Left cardiac atrium (tissue), 4 donors: ENCODE results near the gene PPP2R2C. TPM values are rescaled to one million over a fixed set of nuclear protein-coding genes. Genes with fewer than 3 reads are reported as not detected.
A peak's percentile ranks its signal among the peaks of the same experiment; 100 is the strongest.

ENCODE experiments used
- ATAC-seq, 2 donors: fragments of 200-7000 bp; cut with Tn5 transposase; one replicate each; pipeline ENCODE4 v1.9.1; 2020; ENCODE audit warnings: mild to moderate bottlenecking in 2 of 2, moderate library complexity in 2 of 2
- DNase-seq: peaks from one replicate; pipeline ENCODE4 v3.0.0-alpha.2; 2020
- intact Hi-C, 2 donors: fragments of 100-400 bp; cut with DNase I; formaldehyde crosslinking; loops; one replicate each; pipeline versions ENCODE4 v1.14.1 to v1.15.1; 2022 to 2023
- total RNA-seq, 2 donors: library from RNA; stranded (reverse); fragmentation: NEBNext Ultra II Directional; extraction: Animal tissue kit (Norgen Biotek cat#: 25700); gene quantifications; one replicate each; pipeline ENCODE4 v1.2.1, GENCODE V29; 2021
- donor health status: DM: no; HTN: yes; CAD: no.
- donor health status: DM: no; HTN: yes; CAD: no; lungs with severe emphysema.
- donor health status: DM: yes; HTN: yes; CAD: no.
- donor health status: Dilated cardiomyopathy.

PPP2R2C gene
- total RNA-seq, 2 donors from 2014 or later: 4.8 to 5.2 TPM

- intact Hi-C loops: no loop called here
- no peak for ATAC-seq
- no peak for DNase-seq
Measured at GRCh38 chr4:6275898-6276806, 196.3 kb downstream of the PPP2R2C start.

DNA sequence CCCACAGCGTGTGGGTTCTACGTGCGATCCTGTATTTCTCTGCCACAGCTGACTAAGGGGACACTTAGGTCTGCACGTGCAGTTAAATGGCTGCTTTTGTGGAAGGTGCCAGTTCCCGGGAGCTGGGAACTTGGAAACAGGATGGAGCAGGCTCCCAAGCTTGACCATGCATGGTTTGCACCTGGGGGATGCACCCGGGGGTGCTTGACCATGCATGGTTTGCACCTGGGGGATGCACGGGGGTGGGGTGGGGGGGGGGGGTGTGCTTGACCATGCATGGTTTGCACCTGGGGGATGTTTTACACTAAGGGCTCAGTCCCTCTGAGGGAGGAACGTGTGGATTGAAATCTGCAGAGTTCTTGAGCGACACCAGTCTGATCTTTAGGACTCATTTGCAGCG is 197.1 kb downstream of the PPP2R2C start:
- ATAC-seq: no peak
- no peak for DNase-seq
- intact Hi-C loops: no loop called here

- intact Hi-C loops: no loop called here
- DNase-seq: no peak
- no peak for ATAC-seq
Measured at GRCh38 chr4:6273661-6273990, 198.8 kb downstream of the PPP2R2C start.

DNA sequence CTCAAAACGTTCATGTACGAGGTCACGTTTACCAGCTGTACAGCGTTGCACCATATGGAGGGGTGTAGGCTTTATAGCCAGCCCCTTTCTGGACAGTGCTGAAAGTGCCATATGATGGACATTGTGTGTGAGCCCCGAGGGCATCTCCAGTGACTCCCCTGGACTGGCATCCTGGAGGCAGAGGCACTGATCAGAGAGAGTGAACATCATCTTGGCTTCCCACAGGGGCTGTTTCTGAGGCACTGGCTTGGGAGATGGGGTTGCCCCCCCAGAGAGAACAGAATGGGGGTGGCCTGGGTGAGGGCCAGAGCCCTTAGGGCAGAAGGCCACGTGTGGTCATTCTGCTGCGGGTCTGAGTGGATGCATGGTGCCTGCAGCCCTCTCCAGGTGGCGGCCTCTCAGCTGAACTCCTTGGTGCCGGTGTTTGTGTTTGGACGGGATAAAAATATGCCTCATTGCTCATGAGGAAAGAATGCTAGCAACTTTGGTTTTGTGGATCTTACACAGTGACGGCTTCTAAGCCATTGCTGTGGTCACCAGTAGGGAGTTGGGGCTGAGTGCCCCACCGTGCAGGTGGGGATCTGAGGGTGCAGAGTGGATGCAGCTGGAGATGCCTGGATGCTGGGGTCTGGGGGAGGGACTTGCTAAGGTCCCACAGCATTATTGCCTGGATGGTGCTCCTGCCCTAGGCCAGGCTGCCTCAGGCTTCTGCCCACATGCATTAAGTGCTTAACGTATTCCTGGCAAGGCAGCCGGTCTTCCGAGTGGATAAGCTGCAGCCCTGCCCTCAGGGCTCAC is 199.4 kb downstream of the PPP2R2C start:
- DNase-seq (no peak), ATAC-seq (no peak)
- intact Hi-C loops: no loop called here

- DNase-seq (peak; percentile 50), ATAC-seq (peak in 1 of 2 donors; percentile 5)
- intact Hi-C loops: no loop called here
Measured at GRCh38 chr4:6271701-6272465, 200.5 kb downstream of the PPP2R2C start.

DNA sequence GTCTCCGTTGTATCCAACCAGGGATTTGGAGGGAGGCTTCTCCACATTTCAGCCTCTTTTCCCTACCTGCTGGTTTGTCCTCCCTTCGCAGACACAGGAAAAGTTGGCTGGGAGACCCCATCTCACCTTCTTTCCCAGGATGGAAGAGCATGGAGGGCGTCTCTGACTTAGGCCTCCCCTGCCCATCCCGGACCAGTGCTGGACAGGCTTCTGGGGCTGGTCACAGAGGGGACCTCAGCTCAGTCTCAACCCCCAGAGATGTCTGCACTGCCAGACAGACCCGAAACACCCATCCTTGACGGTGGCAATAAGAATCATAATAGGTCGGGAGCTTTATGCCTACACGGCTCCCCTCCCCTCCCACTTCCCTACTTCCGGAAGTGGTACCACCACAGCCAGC is 201.2 kb downstream of the PPP2R2C start:
- intact Hi-C loops: no loop called here
- DNase-seq (no peak), ATAC-seq (no peak)

DNA sequence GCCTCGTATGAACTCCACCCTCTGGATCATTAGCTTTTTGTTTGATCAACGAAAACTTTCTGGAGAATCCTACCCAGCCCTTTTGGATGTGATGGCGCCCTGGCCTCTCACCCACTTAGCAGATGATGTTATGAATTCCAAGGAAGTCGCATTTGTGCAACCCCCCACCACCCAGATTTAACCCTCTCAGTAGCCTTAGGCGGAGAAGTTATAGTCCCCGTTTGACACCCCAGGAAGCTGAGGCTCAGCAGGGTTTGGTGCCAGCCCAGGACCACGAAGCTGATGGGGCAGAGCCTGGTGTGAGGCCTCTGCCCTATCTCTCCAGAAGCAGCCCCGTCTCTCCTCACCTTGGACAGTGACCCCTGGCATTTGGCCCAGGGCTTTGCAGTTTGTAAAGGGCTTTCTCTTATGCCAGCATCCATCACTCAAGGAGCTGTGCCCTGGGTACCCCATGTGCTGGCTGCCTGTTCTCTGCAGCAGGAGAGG is 201.7 kb downstream of the PPP2R2C start:
- intact Hi-C loops: no loop called here
- DNase-seq: no peak
- ATAC-seq: no peak

Other genes starting within 250 kb of the PPP2R2C start
- gene WFS1, start 202.8 kb downstream of the PPP2R2C start, total RNA-seq: 10 to 100 TPM; 66.0 to 68.0 TPM
- gene MAN2B2, start 102.6 kb upstream of the PPP2R2C start, total RNA-seq: 10 to 100 TPM; 20.5 to 25.6 TPM
- gene MRFAP1, start 168.1 kb upstream of the PPP2R2C start, total RNA-seq: 100 to 1,000 TPM; 234 to 277 TPM
- gene S100P, start 221.3 kb upstream of the PPP2R2C start, total RNA-seq: 1 to 10 TPM in 1 of 2 donors, under 1 TPM in 1; 0.38 to 1.9 TPM
- gene MRFAP1L1, start 237.3 kb upstream of the PPP2R2C start, total RNA-seq: 10 to 100 TPM; 45.9 to 52.9 TPM
- gene BLOC1S4, start 243.6 kb upstream of the PPP2R2C start, total RNA-seq: 10 to 100 TPM in 1 of 2 donors, 1 to 10 TPM in 1; 7.4 to 10.6 TPM